NCI-H2196 treated with DMSO at 0.1 percent for 48 hours (cell line): ENCODE measurements around the gene DNAJB8.

ENCODE experiments used
- DNase-seq: peaks from one replicate; lab custom pipeline; 2025; ENCODE audit not compliant: unreplicated experiment; lab: John Stamatoyannopoulos, UW

DNAJB8 gene

DNA sequence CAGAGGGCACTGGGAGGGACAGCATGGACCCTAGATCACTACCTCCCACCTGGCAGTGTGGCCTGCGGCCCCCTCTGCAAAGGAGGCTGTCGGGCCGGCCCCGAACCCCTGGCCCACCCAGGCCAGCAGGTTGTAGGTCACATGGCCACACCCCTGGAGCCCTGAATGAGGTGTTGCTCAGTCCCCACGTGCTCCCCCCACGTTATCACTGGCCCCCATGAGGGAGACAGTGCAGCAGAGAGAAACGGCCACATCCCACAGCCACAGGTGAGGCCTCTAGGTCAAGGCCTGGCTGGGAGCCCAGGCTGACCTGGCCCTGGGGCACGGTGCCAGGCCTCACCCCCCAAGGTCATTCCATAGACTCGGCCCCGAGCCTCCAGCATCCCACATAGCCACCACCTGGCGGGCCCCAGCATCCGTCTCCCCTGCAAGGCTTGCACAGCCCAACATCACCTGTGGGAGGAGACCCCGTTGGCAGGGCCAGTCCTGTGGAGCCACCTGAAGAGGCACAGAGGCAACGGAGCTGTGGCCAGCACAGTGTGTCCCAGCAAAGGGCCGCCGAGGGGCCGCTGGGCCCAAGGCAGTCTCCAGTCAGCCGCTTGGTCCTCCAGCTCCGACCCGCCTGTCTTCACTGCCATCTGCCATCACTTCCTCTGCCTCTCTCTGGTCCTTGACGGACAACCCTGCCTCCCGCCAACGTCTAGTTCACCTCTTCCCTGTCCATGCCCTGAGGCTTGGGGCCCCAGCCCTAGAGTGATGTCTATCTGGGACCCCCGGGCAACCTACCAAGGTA, 53.1 kb downstream of the DNAJB8 start:
- no peak for DNase-seq

DNA sequence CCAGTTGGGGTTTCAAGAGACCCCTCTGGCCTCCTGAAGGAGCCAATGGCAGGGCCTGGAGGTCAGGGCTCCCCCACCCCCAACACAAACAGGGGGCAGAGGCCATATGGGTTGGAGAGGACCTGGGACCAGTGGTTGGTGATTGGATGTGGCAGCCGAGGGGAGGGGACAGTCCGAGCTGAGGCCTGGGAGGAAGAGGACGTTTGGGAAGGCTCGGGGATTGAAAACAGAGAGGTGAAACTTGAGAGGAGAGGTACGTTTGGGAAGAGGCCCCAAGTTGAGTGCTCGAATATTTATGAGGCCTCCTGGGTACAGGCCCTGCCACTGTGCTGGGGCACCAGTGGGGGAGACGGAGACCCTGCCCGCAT, 53.7 kb downstream of the DNAJB8 start:
- no peak for DNase-seq
